OCI-LY1 (cell line): Measurements from ENCODE around the gene GNB1L.

Experiments used
- CTCF ChIP-seq: fragments of 200-600 bp; sonication (generic), shearing (Covaris generic); IDR thresholded peaks from 2 replicates; pipeline ENCODE4 v1.5.1; 2017; ENCODE audit warnings: mild to moderate bottlenecking, antibody characterized with exemption, low read length, moderate library complexity, mixed read lengths
- EZH2 ChIP-seq: fragments of 200-600 bp; sonication (generic), shearing (Covaris generic); IDR thresholded peaks from 2 replicates; pipeline ENCODE4 v1.8.0; 2017; ENCODE audit warnings: borderline replicate concordance, mixed run types, mild to moderate bottlenecking, antibody characterized with exemption, low read length, moderate library complexity, mixed read lengths

- TF ChIP-seq CTCF (no peak), EZH2 (no peak)
Observed at GRCh38 chr22:19819208-19819910, 35.3 kb downstream of the GNB1L start.
